Stimulated activated CD8-positive, alpha-beta memory T cell treated with anti-CD3 and anti-CD28 coated beads, Interleukin-4, amount 100 ng/mL, for 48 hours (primary cell): ENCODE data around the gene CCDC150.
"Not testable (repeated sequence)": the region's sequence is repeated elsewhere in the genome, so short reads cannot be mapped to it uniquely, and the experiment has no call there.

Experiments used
- DNase-seq: peaks from one replicate; pipeline ENCODE4 v3.0.0-alpha.2; 2020

The CCDC150 gene

DNA sequence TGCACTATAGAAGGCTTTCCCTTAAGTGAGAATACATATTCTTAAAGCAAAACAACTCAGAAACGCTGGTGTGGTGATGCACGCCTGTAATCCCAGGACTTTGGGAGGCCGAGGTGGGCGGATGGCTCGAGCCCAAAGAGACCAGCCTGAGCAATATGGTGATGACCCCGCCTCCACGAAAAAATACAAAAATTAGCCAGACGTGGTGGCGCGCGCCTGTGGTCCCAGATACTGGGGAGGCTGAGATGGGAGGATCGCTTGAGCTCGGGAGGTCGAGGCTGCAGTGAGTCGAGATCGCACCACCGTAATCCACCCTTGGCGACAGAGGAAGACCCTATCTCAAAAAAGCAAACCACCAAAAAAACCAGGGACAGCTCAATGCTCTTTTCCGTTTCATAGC lies 750 bp upstream of the CCDC150 start:
- no peak for DNase-seq

DNA sequence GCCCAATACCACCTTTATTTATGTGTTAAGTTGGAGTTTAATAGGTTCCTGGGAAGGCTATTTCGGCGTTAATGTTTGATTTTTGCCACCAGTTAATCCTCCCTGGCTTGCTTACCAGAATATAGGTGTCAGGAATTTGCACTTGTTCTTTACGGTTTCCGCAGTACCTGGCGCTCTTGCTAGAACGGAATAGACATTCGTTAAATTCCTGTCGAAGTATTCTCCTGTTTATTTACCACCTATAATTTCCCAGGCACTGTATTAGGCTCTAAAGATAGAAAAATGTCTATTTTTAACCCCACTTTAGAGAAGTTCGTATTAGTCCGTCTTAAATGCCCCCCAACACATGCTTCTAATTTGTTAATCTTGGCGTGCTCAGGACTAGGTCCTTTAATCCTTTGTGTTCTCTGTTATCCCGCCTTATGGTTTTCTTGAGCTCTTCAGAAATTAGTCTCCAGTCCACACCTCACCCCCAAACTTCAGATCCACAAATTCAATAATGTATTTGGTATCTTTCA lies 575 bp downstream of the CCDC150 start:
- DNase-seq = no peak

DNA sequence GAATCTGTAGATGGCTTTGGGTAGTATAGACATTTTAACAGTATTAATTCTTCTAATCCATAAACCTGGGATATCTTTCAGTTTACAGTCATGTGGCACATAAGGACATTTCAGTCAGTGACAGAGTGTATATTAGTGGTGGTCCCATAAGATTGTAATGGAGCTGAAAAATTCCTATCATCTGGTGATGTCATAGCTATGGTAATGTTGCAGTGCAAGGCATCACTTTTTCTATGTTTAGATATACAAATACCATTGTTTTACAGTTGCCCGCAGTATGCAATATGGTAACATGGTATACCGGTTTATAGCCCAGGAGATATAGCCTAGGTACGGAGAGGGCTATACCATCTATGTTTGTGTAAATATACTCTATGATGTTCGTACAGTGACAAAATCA lies 9.7 kb downstream of the CCDC150 start:
- no peak for DNase-seq

DNA sequence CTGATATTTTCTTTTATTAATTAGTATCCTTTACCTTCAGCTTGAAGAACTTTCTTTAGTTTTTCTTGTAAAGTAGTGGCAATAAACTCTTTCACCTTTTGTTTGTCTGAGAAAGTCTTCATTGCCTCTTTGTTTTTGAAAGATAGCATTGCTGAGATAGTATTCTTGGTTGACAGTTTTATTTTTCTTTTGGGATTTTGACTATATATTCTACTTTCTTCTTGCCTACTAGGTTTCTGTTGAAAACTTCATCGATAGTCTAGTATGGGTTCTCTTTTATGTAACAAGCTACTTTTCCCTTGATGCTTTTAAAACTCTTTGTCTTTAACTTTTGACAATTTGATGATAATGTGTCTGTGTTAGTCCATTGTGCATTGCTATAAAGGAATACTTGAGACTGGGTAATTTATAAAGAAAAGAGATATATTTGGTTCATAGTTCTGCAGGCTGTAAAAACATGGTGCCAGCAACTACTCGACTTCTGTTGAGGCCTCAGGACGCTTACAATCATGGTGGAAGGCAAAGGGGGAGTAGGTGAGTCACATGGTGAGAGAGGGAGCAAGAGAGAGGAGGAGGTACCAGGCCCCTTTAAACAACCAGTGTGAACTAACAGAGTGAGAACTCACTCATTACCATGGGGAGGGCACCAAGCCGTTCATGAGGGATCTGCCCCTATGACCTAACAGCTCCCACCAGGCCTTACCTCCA lies 12.0 kb downstream of the CCDC150 start:
- DNase-seq = no peak

DNA sequence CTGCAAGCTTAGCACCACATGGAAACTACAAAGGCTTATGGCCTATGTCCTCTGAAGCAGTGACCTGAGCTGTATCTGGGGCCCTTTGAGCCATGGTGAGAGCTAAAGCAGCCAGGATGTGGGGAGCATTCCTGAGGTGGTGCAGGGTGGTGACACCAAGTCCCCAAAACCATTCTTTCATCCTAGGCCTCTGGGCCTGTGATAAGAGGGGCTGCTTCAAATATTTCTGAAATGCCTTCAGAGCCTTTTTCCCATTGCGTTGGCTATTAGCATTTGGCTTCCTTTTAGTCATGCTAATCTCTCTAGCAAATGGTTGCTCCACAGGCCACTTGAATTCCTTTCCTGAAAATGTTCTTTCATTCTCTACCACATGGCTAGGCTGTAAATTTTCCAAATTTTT lies 13.4 kb downstream of the CCDC150 start:
- DNase-seq = no peak

DNA sequence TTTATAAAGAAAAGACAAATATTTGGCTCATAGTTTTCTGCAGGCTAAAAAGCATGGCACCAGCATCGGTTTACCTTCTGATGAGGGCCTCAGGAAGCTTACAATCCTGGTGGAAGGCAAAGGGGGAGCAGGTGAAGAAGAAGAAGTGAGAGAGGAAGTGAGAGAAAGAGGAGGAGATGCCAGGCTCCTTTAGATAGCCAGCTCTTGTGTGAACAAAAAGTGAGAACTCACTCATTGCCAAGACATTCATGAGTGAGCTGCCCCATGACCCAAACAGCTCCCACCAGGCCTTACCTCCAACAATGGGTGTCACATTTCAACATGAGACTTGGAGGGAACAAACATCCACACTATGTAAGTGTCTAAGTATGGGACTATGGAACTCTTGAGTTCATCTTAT lies 14.3 kb downstream of the CCDC150 start:
- DNase-seq = no peak

GRCh38 chr2:196655761-196656160 lies 16.2 kb downstream of the CCDC150 start:
- no peak for DNase-seq

GRCh38 chr2:196657333-196657732 lies 17.8 kb downstream of the CCDC150 start:
- no peak for DNase-seq

GRCh38 chr2:196659844-196660243 lies 20.3 kb downstream of the CCDC150 start:
- no peak for DNase-seq

GRCh38 chr2:196660244-196660643 lies 20.7 kb downstream of the CCDC150 start:
- DNase-seq = no peak

DNA sequence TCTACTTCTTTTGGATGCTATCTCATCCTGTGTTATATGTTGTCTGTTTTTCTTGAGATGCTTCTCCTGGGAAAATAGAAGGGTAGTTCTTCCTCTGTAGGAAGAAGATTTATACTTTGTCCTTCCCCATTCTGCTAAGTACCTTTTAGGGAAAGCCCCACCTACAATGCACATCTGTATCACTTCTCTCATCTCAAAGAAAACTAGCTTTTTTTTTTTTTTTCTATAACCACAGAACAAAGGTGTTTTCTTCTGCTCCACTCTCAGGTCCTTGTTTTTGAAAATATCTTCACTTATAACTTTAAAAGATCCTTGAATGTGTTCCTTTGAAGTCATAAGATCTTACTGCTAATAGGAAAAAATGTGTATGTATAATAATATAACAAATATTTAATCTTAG lies 30.8 kb downstream of the CCDC150 start:
- no peak for DNase-seq

- no peak for DNase-seq
Observed at GRCh38 chr2:196675963-196676362, 36.4 kb downstream of the CCDC150 start.

DNA sequence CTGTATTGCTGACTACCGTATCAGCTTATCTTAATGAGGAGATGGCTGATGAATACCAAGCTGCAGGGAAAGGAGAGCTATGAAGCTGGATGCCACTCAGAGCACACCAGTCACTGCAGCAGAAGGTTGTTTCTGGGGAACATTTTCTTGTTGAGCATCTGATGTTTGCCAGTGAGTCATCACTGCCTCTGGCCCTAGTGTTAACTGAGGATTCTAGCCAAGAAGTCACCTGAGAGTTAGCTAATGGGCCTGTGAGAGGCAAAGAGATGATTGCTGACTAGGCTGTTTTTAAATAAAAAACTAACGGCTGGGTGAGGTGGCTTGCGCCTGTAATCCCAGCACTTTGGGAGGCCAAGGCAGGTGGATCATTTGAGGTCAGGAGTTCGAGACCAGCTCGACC lies 37.9 kb downstream of the CCDC150 start:
- DNase-seq = no peak

DNA sequence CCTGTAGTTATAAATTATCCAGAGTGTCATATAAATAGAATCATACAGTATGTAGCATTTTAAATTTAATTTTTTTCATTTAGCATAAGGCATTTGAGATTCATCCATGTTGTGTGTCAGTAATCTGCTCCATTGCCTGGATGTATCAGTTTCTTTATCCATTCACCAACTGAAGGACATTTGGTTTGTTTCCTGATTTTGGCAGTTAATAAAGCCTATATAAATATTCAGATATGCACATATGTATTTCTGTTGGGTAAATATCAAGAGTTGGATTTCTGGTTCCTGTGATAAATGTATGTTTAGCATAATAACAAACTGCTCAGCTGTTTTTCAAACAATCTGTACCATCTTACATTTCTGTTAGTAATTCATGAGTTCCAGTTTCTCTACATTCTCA lies 39.9 kb downstream of the CCDC150 start:
- DNase-seq = no peak

DNA sequence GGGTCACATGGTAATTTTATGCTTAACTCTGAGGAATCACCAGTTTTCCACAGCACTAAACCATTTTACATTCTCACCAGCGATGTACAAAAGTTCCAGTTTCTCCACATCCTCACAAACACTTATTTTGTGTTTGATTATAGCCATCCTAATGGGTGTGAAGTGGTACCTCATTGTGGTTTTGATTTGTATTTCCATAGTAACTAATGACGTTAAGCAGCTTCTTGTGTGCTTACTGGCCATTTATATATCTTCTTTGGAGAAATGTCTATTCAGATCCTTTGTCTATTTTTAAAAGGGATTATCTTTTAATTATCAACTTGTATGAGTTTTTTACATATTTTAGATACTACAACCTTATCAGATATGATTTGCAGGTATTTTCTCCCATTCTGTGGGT lies 42.0 kb downstream of the CCDC150 start:
- no peak for DNase-seq

- DNase-seq = no peak
Observed at GRCh38 chr2:196685792-196686191, 46.3 kb downstream of the CCDC150 start.

DNA sequence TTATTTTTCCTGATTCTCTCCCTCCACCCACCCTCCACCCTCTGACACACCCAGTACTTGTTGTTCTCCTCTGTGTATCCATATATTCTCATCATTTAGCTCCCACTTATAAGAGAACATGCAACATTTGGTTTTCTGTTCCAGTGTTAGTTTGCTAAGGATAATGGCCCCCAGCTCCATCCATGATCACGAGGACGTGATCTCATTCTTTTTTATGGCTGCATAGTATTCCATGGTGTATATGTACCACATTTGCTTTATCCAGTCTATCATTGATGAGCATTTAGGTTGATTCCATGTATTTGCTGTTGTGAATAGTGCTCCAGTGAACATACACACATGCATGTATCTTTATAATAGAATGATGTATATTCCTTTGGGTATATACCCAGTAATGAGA lies 47.2 kb downstream of the CCDC150 start:
- not testable (repeated sequence) for DNase-seq

DNA sequence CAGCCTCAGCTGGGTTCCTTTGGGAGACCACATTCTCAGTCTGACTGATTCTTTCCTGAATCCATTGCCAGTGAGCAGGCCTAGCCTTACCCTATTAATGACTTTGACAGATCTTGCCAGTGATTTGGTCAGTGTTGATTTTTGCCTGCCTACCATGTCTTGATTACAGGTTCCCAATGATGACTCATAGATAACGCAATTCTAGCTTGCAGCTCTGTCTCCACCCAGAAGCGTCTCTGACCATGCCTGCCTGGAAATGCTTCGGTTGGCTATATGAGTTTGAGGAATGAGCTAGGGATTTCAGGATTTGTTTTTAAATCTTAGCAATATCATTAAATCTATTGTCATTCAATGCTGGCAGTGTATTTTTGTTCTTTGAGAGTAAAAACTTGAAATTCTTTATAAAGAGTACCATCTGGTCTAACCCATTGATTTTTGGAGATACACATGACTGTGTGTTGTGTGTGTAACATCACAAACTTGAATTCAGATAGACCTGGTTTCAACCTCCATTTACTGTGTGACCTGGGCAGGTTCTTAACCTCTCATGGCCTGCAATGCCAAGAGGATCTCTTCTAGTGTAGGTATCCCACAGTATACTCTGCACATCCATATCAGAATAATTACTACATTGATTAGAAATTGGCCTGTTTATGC lies 57.0 kb downstream of the CCDC150 start:
- DNase-seq = no peak

GRCh38 chr2:196697825-196698224 lies 58.3 kb downstream of the CCDC150 start:
- DNase-seq = no peak

GRCh38 chr2:196702641-196703040 lies 63.1 kb downstream of the CCDC150 start:
- DNase-seq = no peak

DNA sequence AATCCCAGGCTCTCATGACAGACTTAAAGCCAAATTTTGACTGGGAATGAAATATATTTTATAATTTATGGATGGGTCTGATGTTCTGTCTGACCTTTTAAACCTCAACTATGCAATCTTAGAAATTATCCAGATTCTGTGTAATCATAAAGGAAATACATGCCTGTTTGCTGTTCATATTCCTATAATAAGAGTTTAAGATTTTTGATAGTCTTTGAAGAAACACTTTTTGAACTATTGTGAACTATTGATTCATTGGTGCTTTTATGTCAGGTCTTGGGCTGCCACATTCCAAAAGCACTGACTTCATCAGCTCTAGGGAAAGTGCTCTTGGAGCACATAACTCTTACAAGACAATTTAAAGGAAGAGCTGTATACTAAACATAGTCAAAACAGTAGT lies 64.2 kb downstream of the CCDC150 start:
- no peak for DNase-seq

- not testable (repeated sequence) for DNase-seq
Observed at GRCh38 chr2:196710056-196710455, 70.5 kb downstream of the CCDC150 start.

GRCh38 chr2:196711625-196712024 lies 72.1 kb downstream of the CCDC150 start:
- no peak for DNase-seq

GRCh38 chr2:196712867-196713266 lies 73.4 kb downstream of the CCDC150 start:
- no peak for DNase-seq
